GM12878 (cell line): Measurements from ENCODE around the gene DLL1. TPM values are rescaled to one million over a fixed set of nuclear protein-coding genes. Genes with fewer than 3 reads are reported as not detected.

Source experiments
- ATAC-seq: fragments of 200-7000 bp; cut with Tn5 transposase; 3 replicates; pipeline ENCODE4 v1.9.1; 2020; ENCODE audit warnings: mild to moderate bottlenecking, moderate library complexity
- BruUV-seq: library from RNA; stranded (reverse); fragments of 400-500 nt; replicated peaks from 2 replicates; lab custom pipeline; 2021; lab: Mats Ljungman, UMichigan
- CTCF ChIA-PET: fragments of 300-600 bp; sonication (Branson Sonifier 250); formaldehyde crosslinking; extraction: SDS; loops from one replicate; lab custom pipeline; 2021; ENCODE audit warnings: inconsistent platforms; lab: Yijun Ruan, JAX
- POLR2A ChIA-PET: fragments of 350-600 bp; formaldehyde crosslinking; extraction: SDS; loops from one replicate; lab custom pipeline; 2021; ENCODE audit warnings: inconsistent platforms; lab: Charles Lee
- RAD21 ChIA-PET: fragments of 300-600 bp; sonication (Branson Sonifier 250); formaldehyde crosslinking; loops from one replicate; lab custom pipeline; 2023; ENCODE audit warnings: antibody characterized with exemption; ENCODE audit not compliant: unreplicated experiment; lab: Charles Lee
- SMC1A ChIA-PET: fragments of 300-600 bp; sonication (Branson Sonifier 250); formaldehyde crosslinking; loops from one replicate; lab custom pipeline; 2023; ENCODE audit not compliant: unreplicated experiment, uncharacterized antibody; lab: Charles Lee
- DNase-seq: peaks from one replicate; pipeline ENCODE4 v3.0.0-alpha.2; 2011; ENCODE audit warnings: low read depth, low spot score
- FAIRE-seq: peaks from 3 replicates; lab custom pipeline; 2011; peaks lifted over from hg19 to GRCh38; lab: Jason Lieb, UNC
- H2AFZ ChIP-seq: 2 replicates; pipeline ENCODE4 v1.6.0; 2011; ENCODE audit warnings: low read depth, low read length, control low read depth; ENCODE audit not compliant: control insufficient read depth
- H3K27ac ChIP-seq: 2 replicates; pipeline ENCODE4 v1.5.1; 2011; ENCODE audit warnings: control low read depth; ENCODE audit not compliant: control insufficient read depth, insufficient read depth
- H3K27me3 ChIP-seq, 2 experiments: replicated peaks in 1 of 2; 2 replicates each; pipeline versions ENCODE4 v1.6.0 to v1.6.1; 2011; ENCODE audit warnings: low read length in 1 of 2; ENCODE audit not compliant: control insufficient read depth in 2 of 2, insufficient read depth in 2 of 2
- H3K36me3 ChIP-seq, 2 experiments: 2 replicates each; pipeline ENCODE4 v1.5.1; 2011; ENCODE audit warnings: low read length in 1 of 2; ENCODE audit not compliant: control insufficient read depth in 2 of 2, insufficient read depth in 2 of 2
- H3K4me1 ChIP-seq: 2 replicates; pipeline ENCODE4 v1.6.1; 2011; ENCODE audit warnings: mild to moderate bottlenecking, low read length, moderate library complexity, mixed read lengths; ENCODE audit not compliant: control insufficient read depth, insufficient read depth
- H3K4me2 ChIP-seq: 2 replicates; pipeline ENCODE4 v1.6.0; 2011; ENCODE audit warnings: control low read depth; ENCODE audit not compliant: control insufficient read depth, insufficient read depth
- H3K4me3 ChIP-seq: fragments of 200-600 bp; sonication (generic); 2 replicates; pipeline ENCODE4 v1.5.1; 2016
- H3K79me2 ChIP-seq: 2 replicates; pipeline ENCODE4 v1.6.0; 2011; ENCODE audit warnings: low read length; ENCODE audit not compliant: control insufficient read depth, insufficient read depth
- H3K9ac ChIP-seq: 2 replicates; pipeline ENCODE4 v1.8.0; 2011; ENCODE audit warnings: low read length, control low read depth, mixed read lengths; ENCODE audit not compliant: control insufficient read depth, insufficient read depth
- H3K9me3 ChIP-seq: replicated peaks from 3 replicates; pipeline ENCODE4 v1.5.1; 2011; ENCODE audit warnings: mild to moderate bottlenecking, low read length; ENCODE audit not compliant: control insufficient read depth, insufficient read depth
- H4K20me1 ChIP-seq: 2 replicates; pipeline ENCODE4 v1.6.0; 2011; ENCODE audit not compliant: control insufficient read depth, insufficient read depth
- GABPA ChIP-seq: IDR thresholded peaks from 2 replicates; pipeline ENCODE4 v1.6.1; 2014; ENCODE audit warnings: antibody characterized with exemption, low read depth, mild to moderate bottlenecking, inconsistent platforms
- JUND ChIP-seq: IDR thresholded peaks from 2 replicates; pipeline ENCODE4 v1.6.1; 2012; ENCODE audit warnings: low read depth, mild to moderate bottlenecking, low read length, improper control_type of control experiment, moderate library complexity
- TAF1 ChIP-seq: IDR thresholded peaks from 2 replicates; pipeline ENCODE4 v1.6.1; 2011; ENCODE audit warnings: mild to moderate bottlenecking, low read depth, low read length, borderline replicate concordance
- WGBS: methylation state at CpG from one replicate; pipeline ENCODE4 v1.1.6; 2016; ENCODE audit warnings: low lambda C conversion rate; ENCODE audit not compliant: insufficient replicate concordance, insufficient coverage; ENCODE audit errors: missing lambda C conversion rate; 5-methylcytosine and 5-hydroxymethylcytosine counted together
- in situ Hi-C: fragments of 300-500 bp; cut with MboI; formaldehyde crosslinking; loops from 9 replicates; pipeline ENCODE4 v1.14.3; 2018; ENCODE audit warnings: mixed read lengths
- intact Hi-C: fragments of 100-400 bp; cut with micrococcal nuclease; formaldehyde crosslinking; loops from one replicate; pipeline ENCODE4 v1.14.2; 2022; ENCODE audit not compliant: unreplicated experiment
- polyA plus RNA-seq, 11 experiments: library from polyadenylated mRNA; depleted of rRNA in 4 of 11; unstranded in 6 of 11; stranded (reverse) in 5 of 11; fragments of >200 nt; fragmentation: Nextera tagmentation in 4 of 11; fragmentation: Illumina TruSeq in 1 of 11; extraction: Ambion mirVana in 4 of 11; extraction: Trizol in 1 of 11; gene quantifications; 1 replicate in 1 of 11; 2 replicates in 10 of 11; pipeline versions ENCODE4 v1.2.1 to v1.2.3, GENCODE V29; 2011 to 2016; ENCODE audit warnings: inconsistent platforms in 2 of 11, missing spikeins in 2 of 11, low read depth in 1 of 11
- total RNA-seq, 4 experiments: library from RNA; depleted of rRNA in 3 of 4; stranded (reverse); fragments of >200 nt in 3 of 4; fragmentation: Illumina TruSeq in 1 of 4; extraction: Trizol in 1 of 4; gene quantifications; 2 replicates each; pipeline versions ENCODE4 v1.2.1 to v1.2.3, GENCODE V29; 2013 to 2021
- TF ChIP-seq, protein P1 (sequence below): fragments of 450-650 bp; formaldehyde crosslinking; IDR thresholded peaks from 2 replicates; pipeline ENCODE4 v1.5.0; 2022; ENCODE audit warnings: mild to moderate bottlenecking, missing genetic modification characterization
- TF ChIP-seq, protein P2 (sequence below): fragments of 450-650 bp; conservative IDR thresholded peaks from 2 replicates; pipeline ENCODE4 v1.6.1; 2017; ENCODE audit warnings: mild to moderate bottlenecking, moderate library complexity
- TF ChIP-seq, protein P3 (sequence below): fragments of 450-650 bp; IDR thresholded peaks from 2 replicates; pipeline ENCODE4 v1.6.1; 2017; ENCODE audit warnings: antibody characterized with exemption, mild to moderate bottlenecking, moderate library complexity
- TF ChIP-seq, protein P4 (sequence below): fragments of 450-650 bp; IDR thresholded peaks from 2 replicates; pipeline ENCODE4 v1.6.1; 2017; ENCODE audit warnings: borderline replicate concordance

DLL1 gene
- total and polyA plus RNA-seq, 10 of the 15 experiments (the other 5 are each of a cell fraction or from before 2014, with no cell fraction given): 0.02 to 0.80 (median 0.19) TPM

DNA sequence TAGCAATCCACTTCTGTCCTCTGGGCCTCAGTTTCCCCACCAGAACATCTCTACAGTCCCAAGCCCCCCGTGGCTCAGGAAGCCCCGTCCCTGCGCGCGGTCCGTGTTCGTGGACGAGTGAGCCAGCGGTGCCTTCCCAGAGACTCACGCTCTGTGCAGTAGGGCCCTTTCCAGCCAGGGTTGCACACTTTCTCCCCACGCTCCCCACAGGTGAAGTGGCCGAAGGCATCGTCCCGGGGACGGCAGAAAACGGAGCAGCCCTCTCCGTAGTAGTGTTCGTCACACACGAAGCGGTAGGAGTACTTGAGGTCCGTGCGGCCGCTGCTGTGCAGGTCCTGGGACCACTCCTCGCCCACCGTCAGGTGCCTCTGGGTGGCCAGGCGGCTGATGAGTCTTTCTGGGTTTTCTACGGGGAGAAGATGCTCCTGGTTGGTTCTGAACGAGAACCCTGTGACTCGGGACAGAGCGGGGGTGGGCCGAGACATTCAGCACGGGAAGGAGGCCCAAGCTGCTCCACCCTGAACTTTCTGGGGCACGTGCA lies 2.7 kb downstream of the DLL1 start:
- BruUV-seq: no TSS peak
- Histone ChIP-seq H3K4me3 (no peak overlapping the region), H3K9me3 (no peaks in the 10 kb centered on the region), H2AFZ (no peak overlapping the region), H3K9ac (no peak overlapping the region), H3K79me2 (no peaks in the 10 kb centered on the region), H3K27ac (no peak overlapping the region), H3K4me1 (peaks cover 14% of the 10 kb centered on the region), H3K36me3 (no peaks in the 10 kb centered on the region), H3K4me2 (no peak overlapping the region), H3K27me3 (peaks cover 5 to 27% of the 10 kb centered on the region in 2 experiments), H4K20me1 (no peaks in the 10 kb centered on the region)
- in situ Hi-C loops (no loop called here), intact Hi-C loops (no loop called here)
- POLR2A ChIA-PET: no interaction called here
- 95% methylated on average over 33 of the region's 33 CpGs for WGBS
- CTCF ChIA-PET: no interaction called here
- TF ChIP-seq, protein P1, sequence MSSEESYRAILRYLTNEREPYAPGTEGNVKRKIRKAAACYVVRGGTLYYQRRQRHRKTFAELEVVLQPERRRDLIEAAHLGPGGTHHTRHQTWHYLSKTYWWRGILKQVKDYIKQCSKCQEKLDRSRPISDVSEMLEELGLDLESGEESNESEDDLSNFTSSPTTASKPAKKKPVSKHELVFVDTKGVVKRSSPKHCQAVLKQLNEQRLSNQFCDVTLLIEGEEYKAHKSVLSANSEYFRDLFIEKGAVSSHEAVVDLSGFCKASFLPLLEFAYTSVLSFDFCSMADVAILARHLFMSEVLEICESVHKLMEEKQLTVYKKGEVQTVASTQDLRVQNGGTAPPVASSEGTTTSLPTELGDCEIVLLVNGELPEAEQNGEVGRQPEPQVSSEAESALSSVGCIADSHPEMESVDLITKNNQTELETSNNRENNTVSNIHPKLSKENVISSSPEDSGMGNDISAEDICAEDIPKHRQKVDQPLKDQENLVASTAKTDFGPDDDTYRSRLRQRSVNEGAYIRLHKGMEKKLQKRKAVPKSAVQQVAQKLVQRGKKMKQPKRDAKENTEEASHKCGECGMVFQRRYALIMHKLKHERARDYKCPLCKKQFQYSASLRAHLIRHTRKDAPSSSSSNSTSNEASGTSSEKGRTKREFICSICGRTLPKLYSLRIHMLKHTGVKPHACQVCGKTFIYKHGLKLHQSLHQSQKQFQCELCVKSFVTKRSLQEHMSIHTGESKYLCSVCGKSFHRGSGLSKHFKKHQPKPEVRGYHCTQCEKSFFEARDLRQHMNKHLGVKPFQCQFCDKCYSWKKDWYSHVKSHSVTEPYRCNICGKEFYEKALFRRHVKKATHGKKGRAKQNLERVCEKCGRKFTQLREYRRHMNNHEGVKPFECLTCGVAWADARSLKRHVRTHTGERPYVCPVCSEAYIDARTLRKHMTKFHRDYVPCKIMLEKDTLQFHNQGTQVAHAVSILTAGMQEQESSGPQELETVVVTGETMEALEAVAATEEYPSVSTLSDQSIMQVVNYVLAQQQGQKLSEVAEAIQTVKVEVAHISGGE: no peak
- TF ChIP-seq JUND: no peak
- no peak for TF ChIP-seq TAF1
- no peak for TF ChIP-seq GABPA
- TF ChIP-seq, protein P2, sequence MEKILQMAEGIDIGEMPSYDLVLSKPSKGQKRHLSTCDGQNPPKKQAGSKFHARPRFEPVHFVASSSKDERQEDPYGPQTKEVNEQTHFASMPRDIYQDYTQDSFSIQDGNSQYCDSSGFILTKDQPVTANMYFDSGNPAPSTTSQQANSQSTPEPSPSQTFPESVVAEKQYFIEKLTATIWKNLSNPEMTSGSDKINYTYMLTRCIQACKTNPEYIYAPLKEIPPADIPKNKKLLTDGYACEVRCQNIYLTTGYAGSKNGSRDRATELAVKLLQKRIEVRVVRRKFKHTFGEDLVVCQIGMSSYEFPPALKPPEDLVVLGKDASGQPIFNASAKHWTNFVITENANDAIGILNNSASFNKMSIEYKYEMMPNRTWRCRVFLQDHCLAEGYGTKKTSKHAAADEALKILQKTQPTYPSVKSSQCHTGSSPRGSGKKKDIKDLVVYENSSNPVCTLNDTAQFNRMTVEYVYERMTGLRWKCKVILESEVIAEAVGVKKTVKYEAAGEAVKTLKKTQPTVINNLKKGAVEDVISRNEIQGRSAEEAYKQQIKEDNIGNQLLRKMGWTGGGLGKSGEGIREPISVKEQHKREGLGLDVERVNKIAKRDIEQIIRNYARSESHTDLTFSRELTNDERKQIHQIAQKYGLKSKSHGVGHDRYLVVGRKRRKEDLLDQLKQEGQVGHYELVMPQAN: no peak
- TF ChIP-seq, protein P3, sequence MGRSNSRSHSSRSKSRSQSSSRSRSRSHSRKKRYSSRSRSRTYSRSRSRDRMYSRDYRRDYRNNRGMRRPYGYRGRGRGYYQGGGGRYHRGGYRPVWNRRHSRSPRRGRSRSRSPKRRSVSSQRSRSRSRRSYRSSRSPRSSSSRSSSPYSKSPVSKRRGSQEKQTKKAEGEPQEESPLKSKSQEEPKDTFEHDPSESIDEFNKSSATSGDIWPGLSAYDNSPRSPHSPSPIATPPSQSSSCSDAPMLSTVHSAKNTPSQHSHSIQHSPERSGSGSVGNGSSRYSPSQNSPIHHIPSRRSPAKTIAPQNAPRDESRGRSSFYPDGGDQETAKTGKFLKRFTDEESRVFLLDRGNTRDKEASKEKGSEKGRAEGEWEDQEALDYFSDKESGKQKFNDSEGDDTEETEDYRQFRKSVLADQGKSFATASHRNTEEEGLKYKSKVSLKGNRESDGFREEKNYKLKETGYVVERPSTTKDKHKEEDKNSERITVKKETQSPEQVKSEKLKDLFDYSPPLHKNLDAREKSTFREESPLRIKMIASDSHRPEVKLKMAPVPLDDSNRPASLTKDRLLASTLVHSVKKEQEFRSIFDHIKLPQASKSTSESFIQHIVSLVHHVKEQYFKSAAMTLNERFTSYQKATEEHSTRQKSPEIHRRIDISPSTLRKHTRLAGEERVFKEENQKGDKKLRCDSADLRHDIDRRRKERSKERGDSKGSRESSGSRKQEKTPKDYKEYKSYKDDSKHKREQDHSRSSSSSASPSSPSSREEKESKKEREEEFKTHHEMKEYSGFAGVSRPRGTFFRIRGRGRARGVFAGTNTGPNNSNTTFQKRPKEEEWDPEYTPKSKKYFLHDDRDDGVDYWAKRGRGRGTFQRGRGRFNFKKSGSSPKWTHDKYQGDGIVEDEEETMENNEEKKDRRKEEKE: no peak
- TF ChIP-seq, protein P4, sequence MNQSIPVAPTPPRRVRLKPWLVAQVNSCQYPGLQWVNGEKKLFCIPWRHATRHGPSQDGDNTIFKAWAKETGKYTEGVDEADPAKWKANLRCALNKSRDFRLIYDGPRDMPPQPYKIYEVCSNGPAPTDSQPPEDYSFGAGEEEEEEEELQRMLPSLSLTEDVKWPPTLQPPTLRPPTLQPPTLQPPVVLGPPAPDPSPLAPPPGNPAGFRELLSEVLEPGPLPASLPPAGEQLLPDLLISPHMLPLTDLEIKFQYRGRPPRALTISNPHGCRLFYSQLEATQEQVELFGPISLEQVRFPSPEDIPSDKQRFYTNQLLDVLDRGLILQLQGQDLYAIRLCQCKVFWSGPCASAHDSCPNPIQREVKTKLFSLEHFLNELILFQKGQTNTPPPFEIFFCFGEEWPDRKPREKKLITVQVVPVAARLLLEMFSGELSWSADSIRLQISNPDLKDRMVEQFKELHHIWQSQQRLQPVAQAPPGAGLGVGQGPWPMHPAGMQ: no peak
- SMC1A ChIA-PET: interaction anchor here (1.6 kb wide), 1 partner anchor 177 kb away, joined by 4 read pairs; no protein-coding TSS in a partner anchor
- ATAC-seq (no peak), FAIRE-seq (no peak), DNase-seq (no peak)
- RAD21 ChIA-PET: no interaction called here
